GM23338 (cell line): ENCODE data around the gene FBXW8.

Experiments used
- CREB1 ChIP-seq: fragments of 250-450 bp; sonication (Bioruptor Pico); IDR thresholded peaks from 2 replicates; pipeline ENCODE4 v1.5.0; 2020; ENCODE audit warnings: low read depth, mild to moderate bottlenecking, moderate library complexity
- ETS1 ChIP-seq: IDR thresholded peaks from 2 replicates; pipeline ENCODE4 v1.6.1; 2016; ENCODE audit warnings: antibody characterized with exemption
- EZH2 ChIP-seq: fragments of 200-600 bp; sonication (generic); IDR thresholded peaks from one replicate; pipeline ENCODE4 v1.8.0; 2017; ENCODE audit warnings: antibody characterized with exemption, mild to moderate bottlenecking, low read depth; ENCODE audit not compliant: unreplicated experiment
- EZH2phosphoT487 ChIP-seq: fragments of 200-600 bp; sonication (generic); IDR thresholded peaks from one replicate; pipeline ENCODE4 v1.8.1; 2018; ENCODE audit warnings: antibody characterized with exemption; ENCODE audit not compliant: unreplicated experiment
- JUNB ChIP-seq: IDR thresholded peaks from one replicate; pipeline ENCODE4 v1.6.1; 2016; ENCODE audit warnings: antibody characterized with exemption; ENCODE audit not compliant: unreplicated experiment
- NANOG ChIP-seq: IDR thresholded peaks from 2 replicates; pipeline ENCODE4 v1.6.1; 2016; ENCODE audit warnings: antibody characterized with exemption, borderline replicate concordance
- POLR2AphosphoS5 ChIP-seq: IDR thresholded peaks from 2 replicates; pipeline ENCODE4 v1.6.1; 2016; ENCODE audit warnings: antibody characterized with exemption, low read depth
- ZNF114 ChIP-seq: fragments of 250-450 bp; sonication (Bioruptor Pico); IDR thresholded peaks from 2 replicates; pipeline ENCODE4 v1.5.0; 2020; ENCODE audit warnings: mild to moderate bottlenecking, moderate library complexity
- TF ChIP-seq, protein P1 (sequence below): IDR thresholded peaks from one replicate; pipeline ENCODE4 v1.6.1; 2018; ENCODE audit warnings: antibody characterized with exemption; ENCODE audit not compliant: unreplicated experiment
- TF ChIP-seq, protein P2 (sequence below), 2 experiments: fragments of 200-600 bp in 1 of 2; sonication (generic) in 1 of 2; conservative IDR thresholded peaks; 2 replicates each; pipeline versions ENCODE4 v1.5.1 to v1.6.1; 2016 to 2017; ENCODE audit warnings: antibody characterized with exemption in 2 of 2, low read depth in 2 of 2, mild to moderate bottlenecking in 2 of 2, moderate library complexity in 1 of 2

DNA sequence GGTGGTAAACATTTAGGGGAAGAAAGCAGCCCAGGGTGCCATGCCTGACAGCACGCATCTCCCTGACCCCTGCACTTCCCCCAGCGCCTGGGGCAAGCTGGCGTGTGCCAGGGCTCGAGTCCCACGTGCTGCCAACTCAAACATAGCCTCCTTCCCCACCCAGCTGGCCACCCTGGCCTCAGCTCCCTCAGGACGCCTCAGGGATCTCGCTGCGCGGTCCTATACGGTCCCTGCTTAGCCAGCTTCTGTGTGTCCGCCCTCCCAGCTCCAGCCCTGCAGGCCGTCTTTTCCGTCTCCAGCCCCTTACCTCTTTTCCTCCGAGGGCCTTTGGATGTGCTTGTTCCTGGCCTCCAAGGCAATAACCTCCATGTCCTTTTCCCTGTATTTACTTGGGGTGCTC, 117.5 kb downstream of the FBXW8 start:
- TF ChIP-seq, protein P1, sequence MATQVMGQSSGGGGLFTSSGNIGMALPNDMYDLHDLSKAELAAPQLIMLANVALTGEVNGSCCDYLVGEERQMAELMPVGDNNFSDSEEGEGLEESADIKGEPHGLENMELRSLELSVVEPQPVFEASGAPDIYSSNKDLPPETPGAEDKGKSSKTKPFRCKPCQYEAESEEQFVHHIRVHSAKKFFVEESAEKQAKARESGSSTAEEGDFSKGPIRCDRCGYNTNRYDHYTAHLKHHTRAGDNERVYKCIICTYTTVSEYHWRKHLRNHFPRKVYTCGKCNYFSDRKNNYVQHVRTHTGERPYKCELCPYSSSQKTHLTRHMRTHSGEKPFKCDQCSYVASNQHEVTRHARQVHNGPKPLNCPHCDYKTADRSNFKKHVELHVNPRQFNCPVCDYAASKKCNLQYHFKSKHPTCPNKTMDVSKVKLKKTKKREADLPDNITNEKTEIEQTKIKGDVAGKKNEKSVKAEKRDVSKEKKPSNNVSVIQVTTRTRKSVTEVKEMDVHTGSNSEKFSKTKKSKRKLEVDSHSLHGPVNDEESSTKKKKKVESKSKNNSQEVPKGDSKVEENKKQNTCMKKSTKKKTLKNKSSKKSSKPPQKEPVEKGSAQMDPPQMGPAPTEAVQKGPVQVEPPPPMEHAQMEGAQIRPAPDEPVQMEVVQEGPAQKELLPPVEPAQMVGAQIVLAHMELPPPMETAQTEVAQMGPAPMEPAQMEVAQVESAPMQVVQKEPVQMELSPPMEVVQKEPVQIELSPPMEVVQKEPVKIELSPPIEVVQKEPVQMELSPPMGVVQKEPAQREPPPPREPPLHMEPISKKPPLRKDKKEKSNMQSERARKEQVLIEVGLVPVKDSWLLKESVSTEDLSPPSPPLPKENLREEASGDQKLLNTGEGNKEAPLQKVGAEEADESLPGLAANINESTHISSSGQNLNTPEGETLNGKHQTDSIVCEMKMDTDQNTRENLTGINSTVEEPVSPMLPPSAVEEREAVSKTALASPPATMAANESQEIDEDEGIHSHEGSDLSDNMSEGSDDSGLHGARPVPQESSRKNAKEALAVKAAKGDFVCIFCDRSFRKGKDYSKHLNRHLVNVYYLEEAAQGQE = no peak
- TF ChIP-seq EZH2phosphoT487 (no peak), EZH2 (no peak), JUNB (no peak), CREB1 (no peak), POLR2AphosphoS5 (no peak), ETS1 (no peak), ZNF114 (CRISPR knock-in tag) (no peak), NANOG (no peak)
- TF ChIP-seq, protein P2, sequence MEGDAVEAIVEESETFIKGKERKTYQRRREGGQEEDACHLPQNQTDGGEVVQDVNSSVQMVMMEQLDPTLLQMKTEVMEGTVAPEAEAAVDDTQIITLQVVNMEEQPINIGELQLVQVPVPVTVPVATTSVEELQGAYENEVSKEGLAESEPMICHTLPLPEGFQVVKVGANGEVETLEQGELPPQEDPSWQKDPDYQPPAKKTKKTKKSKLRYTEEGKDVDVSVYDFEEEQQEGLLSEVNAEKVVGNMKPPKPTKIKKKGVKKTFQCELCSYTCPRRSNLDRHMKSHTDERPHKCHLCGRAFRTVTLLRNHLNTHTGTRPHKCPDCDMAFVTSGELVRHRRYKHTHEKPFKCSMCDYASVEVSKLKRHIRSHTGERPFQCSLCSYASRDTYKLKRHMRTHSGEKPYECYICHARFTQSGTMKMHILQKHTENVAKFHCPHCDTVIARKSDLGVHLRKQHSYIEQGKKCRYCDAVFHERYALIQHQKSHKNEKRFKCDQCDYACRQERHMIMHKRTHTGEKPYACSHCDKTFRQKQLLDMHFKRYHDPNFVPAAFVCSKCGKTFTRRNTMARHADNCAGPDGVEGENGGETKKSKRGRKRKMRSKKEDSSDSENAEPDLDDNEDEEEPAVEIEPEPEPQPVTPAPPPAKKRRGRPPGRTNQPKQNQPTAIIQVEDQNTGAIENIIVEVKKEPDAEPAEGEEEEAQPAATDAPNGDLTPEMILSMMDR (conservative IDR thresholded peaks at IDR 0.05; ENCODE audit: low read depth in 2 of 2) = no peak
